NCI-H2196 treated with DMSO at 0.1 percent for 48 hours (cell line): ENCODE measurements around the gene CAPN11.
"Not testable (repeated sequence)": the region's sequence is repeated elsewhere in the genome, so short reads cannot be mapped to it uniquely, and the experiment has no call there.

Source experiments
- DNase-seq: peaks from one replicate; lab custom pipeline; 2025; ENCODE audit not compliant: unreplicated experiment; lab: John Stamatoyannopoulos, UW

Gene CAPN11

GRCh38 chr6:44179648-44180047 is 21.0 kb downstream of the CAPN11 start:
- DNase-seq, result no peak

- no peak for DNase-seq
Observed at GRCh38 chr6:44180406-44180805, 21.8 kb downstream of the CAPN11 start.

GRCh38 chr6:44180886-44181285 is 22.3 kb downstream of the CAPN11 start:
- no peak for DNase-seq

- not testable (repeated sequence) for DNase-seq
Observed at GRCh38 chr6:44181784-44182183, 23.2 kb downstream of the CAPN11 start.

- DNase-seq, result no peak
Observed at GRCh38 chr6:44182911-44183390, 24.3 kb downstream of the CAPN11 start.

GRCh38 chr6:44183783-44184182 is 25.2 kb downstream of the CAPN11 start:
- DNase-seq, result no peak

GRCh38 chr6:44185356-44185755 is 26.7 kb downstream of the CAPN11 start:
- DNase-seq, result not testable (repeated sequence)

- no peak for DNase-seq
Observed at GRCh38 chr6:44185953-44186634, 27.5 kb downstream of the CAPN11 start.

- DNase-seq, result no peak
Observed at GRCh38 chr6:44186635-44187025, 28.0 kb downstream of the CAPN11 start.

- no peak for DNase-seq
Observed at GRCh38 chr6:44188819-44189218, 30.2 kb downstream of the CAPN11 start.

GRCh38 chr6:44189257-44189656 is 30.6 kb downstream of the CAPN11 start:
- no peak for DNase-seq

GRCh38 chr6:44190715-44191114 is 32.1 kb downstream of the CAPN11 start:
- DNase-seq, result no peak

- no peak for DNase-seq
Observed at GRCh38 chr6:44192428-44193041, 33.9 kb downstream of the CAPN11 start.

GRCh38 chr6:44193307-44193910 is 34.8 kb downstream of the CAPN11 start:
- DNase-seq, result no peak

- DNase-seq, result no peak
Observed at GRCh38 chr6:44194326-44194725, 35.7 kb downstream of the CAPN11 start.

GRCh38 chr6:44196351-44196750 is 37.7 kb downstream of the CAPN11 start:
- not testable (repeated sequence) for DNase-seq

GRCh38 chr6:44198684-44199083 is 40.1 kb downstream of the CAPN11 start:
- no peak for DNase-seq

GRCh38 chr6:44199883-44200282 is 41.3 kb downstream of the CAPN11 start:
- no peak for DNase-seq

GRCh38 chr6:44201200-44201599 is 42.6 kb downstream of the CAPN11 start:
- no peak for DNase-seq

GRCh38 chr6:44201638-44202303 is 43.2 kb downstream of the CAPN11 start:
- no peak for DNase-seq

GRCh38 chr6:44202332-44202971 is 43.8 kb downstream of the CAPN11 start:
- DNase-seq, result no peak
